Activated naive CD8-positive, alpha-beta T cell (primary cell): ENCODE measurements around the gene CCL1.

Experiments
- H3K27ac Mint-ChIP-seq: one replicate; pipeline ENCODE4 v1.8.0; 2021; ENCODE audit warnings: mixed read lengths
- H3K27me3 Mint-ChIP-seq: one replicate; pipeline ENCODE4 v1.8.0; 2021; ENCODE audit warnings: mixed read lengths
- H3K36me3 Mint-ChIP-seq: one replicate; pipeline ENCODE4 v1.8.0; 2021; ENCODE audit warnings: mixed read lengths
- H3K4me1 Mint-ChIP-seq: one replicate; pipeline ENCODE4 v1.8.0; 2021; ENCODE audit warnings: low read depth, mixed read lengths
- H3K4me3 Mint-ChIP-seq: one replicate; pipeline ENCODE4 v1.8.0; 2021; ENCODE audit warnings: mild to moderate bottlenecking, mixed read lengths
- H3K9me3 Mint-ChIP-seq: one replicate; pipeline ENCODE4 v1.8.0; 2021; ENCODE audit warnings: low read depth, mixed read lengths

The CCL1 gene

GRCh38 chr17:34370997-34371395 lies 8.0 kb upstream of the CCL1 start:
- Mint-ChIP-seq H3K4me3 (no peak overlapping the region), H3K27me3 (peaks cover 3% of the 10 kb centered on the region), H3K4me1 (peaks cover 3% of the 10 kb centered on the region), H3K27ac (no peak overlapping the region), H3K36me3 (no peaks in the 10 kb centered on the region), H3K9me3 (no peaks in the 10 kb centered on the region)

- Mint-ChIP-seq H3K27ac (no peak overlapping the region), H3K27me3 (no peaks in the 10 kb centered on the region), H3K4me3 (no peak overlapping the region), H3K36me3 (no peaks in the 10 kb centered on the region), H3K9me3 (no peaks in the 10 kb centered on the region), H3K4me1 (peaks cover 7% of the 10 kb centered on the region)
These were observed 7.5 kb upstream of the CCL1 start for GRCh38 chr17:34370376-34370996.

- H3K27me3 Mint-ChIP-seq: no peaks in the 10 kb centered on the region
- H3K4me1 Mint-ChIP-seq: peaks cover 14% of the 10 kb centered on the region
- no peaks in the 10 kb centered on the region for H3K9me3 Mint-ChIP-seq
- H3K27ac Mint-ChIP-seq: no peak overlapping the region
- H3K4me3 Mint-ChIP-seq: no peak overlapping the region
- H3K36me3 Mint-ChIP-seq: no peaks in the 10 kb centered on the region
These were observed 6.5 kb upstream of the CCL1 start for GRCh38 chr17:34369571-34369970.

- no peaks in the 10 kb centered on the region for H3K27me3 Mint-ChIP-seq
- no peaks in the 10 kb centered on the region for H3K9me3 Mint-ChIP-seq
- no peak overlapping the region for H3K27ac Mint-ChIP-seq
- no peak overlapping the region for H3K4me3 Mint-ChIP-seq
- H3K36me3 Mint-ChIP-seq: no peaks in the 10 kb centered on the region
- peaks cover 14% of the 10 kb centered on the region for H3K4me1 Mint-ChIP-seq
These were observed 6.0 kb upstream of the CCL1 start for GRCh38 chr17:34368946-34369500.

DNA sequence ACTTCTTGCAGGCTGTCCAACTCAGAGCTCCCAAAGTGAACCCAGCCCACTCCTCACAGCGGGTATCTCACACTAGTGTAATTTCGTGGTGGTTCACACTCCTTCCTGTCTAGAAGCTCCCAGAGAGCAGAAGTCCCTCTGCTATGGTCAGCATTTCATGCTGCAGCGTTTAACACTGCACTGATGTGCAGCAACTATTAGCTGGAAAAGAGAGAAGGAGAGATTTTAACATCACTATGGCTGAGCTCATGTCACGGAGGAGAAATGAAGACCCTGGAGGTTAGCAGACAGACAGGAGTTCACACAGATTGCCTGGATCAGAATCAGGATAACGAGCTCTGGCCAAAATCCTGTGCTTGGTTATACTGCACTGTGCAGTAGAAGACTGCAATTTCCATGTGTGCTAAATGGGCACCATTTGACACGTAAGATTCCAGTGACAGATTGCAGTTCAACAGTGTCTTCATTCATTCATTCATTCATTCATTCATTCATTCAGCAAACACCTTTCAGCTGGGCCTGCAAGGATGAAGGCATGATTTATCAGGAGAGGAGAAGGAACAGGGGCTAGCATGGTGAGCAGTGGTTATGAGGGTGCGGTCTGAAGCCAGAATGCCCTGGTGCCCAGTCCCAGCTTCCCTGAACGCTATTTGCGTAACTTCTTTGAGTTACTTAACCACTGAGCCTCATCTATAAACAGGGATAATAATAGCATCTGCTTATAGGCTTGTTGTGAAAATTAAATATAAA lies 5.3 kb upstream of the CCL1 start:
- H3K4me1 Mint-ChIP-seq: peaks cover 14% of the 10 kb centered on the region
- H3K4me3 Mint-ChIP-seq: no peak overlapping the region
- H3K9me3 Mint-ChIP-seq: no peaks in the 10 kb centered on the region
- H3K27me3 Mint-ChIP-seq: no peaks in the 10 kb centered on the region
- H3K36me3 Mint-ChIP-seq: no peaks in the 10 kb centered on the region
- H3K27ac Mint-ChIP-seq: no peak overlapping the region

GRCh38 chr17:34367486-34368195 lies 4.6 kb upstream of the CCL1 start:
- H3K4me1 Mint-ChIP-seq: peaks cover 14% of the 10 kb centered on the region
- H3K4me3 Mint-ChIP-seq: no peak overlapping the region
- H3K27me3 Mint-ChIP-seq: no peaks in the 10 kb centered on the region
- no peaks in the 10 kb centered on the region for H3K36me3 Mint-ChIP-seq
- H3K9me3 Mint-ChIP-seq: no peaks in the 10 kb centered on the region
- no peak overlapping the region for H3K27ac Mint-ChIP-seq

GRCh38 chr17:34366529-34367107 lies 3.6 kb upstream of the CCL1 start:
- no peaks in the 10 kb centered on the region for H3K27me3 Mint-ChIP-seq
- H3K27ac Mint-ChIP-seq: no peak overlapping the region
- H3K4me1 Mint-ChIP-seq: peaks cover 14% of the 10 kb centered on the region
- H3K36me3 Mint-ChIP-seq: no peaks in the 10 kb centered on the region
- no peak overlapping the region for H3K4me3 Mint-ChIP-seq
- H3K9me3 Mint-ChIP-seq: no peaks in the 10 kb centered on the region

DNA sequence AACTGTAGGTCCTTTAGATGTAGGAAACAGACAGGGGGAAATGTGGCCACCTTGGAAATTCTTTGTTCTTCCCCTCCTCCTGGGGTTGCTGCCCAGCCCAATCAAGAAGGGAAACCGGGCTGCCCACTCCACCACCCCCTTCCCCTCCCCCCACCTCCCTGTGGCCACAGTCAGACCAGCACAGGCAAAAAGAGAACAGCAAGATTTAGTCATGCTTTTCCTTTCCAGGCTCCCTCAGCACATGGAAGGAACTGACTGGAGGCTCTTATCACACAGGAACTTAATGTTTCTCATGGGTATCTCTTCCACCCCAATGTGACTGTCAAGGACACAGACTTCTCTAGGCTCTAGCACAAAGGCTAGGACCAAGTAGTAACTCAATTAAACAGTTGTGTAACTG lies 3.0 kb upstream of the CCL1 start:
- Mint-ChIP-seq H3K4me1 (peaks cover 15% of the 10 kb centered on the region), H3K9me3 (no peaks in the 10 kb centered on the region), H3K4me3 (no peak overlapping the region), H3K27me3 (no peaks in the 10 kb centered on the region), H3K36me3 (no peaks in the 10 kb centered on the region), H3K27ac (no peak overlapping the region)

- H3K9me3 Mint-ChIP-seq: no peaks in the 10 kb centered on the region
- no peaks in the 10 kb centered on the region for H3K36me3 Mint-ChIP-seq
- no peaks in the 10 kb centered on the region for H3K27me3 Mint-ChIP-seq
- H3K4me1 Mint-ChIP-seq: peaks cover 17% of the 10 kb centered on the region
- no peak overlapping the region for H3K4me3 Mint-ChIP-seq
- H3K27ac Mint-ChIP-seq: no peak overlapping the region
These were observed 2.3 kb upstream of the CCL1 start for GRCh38 chr17:34365340-34365739.

- H3K4me3 Mint-ChIP-seq: no peak overlapping the region
- no peaks in the 10 kb centered on the region for H3K27me3 Mint-ChIP-seq
- H3K36me3 Mint-ChIP-seq: no peaks in the 10 kb centered on the region
- H3K4me1 Mint-ChIP-seq: peaks cover 17% of the 10 kb centered on the region
- no peak overlapping the region for H3K27ac Mint-ChIP-seq
- H3K9me3 Mint-ChIP-seq: no peaks in the 10 kb centered on the region
These were observed 1.7 kb upstream of the CCL1 start for GRCh38 chr17:34364751-34365150.

DNA sequence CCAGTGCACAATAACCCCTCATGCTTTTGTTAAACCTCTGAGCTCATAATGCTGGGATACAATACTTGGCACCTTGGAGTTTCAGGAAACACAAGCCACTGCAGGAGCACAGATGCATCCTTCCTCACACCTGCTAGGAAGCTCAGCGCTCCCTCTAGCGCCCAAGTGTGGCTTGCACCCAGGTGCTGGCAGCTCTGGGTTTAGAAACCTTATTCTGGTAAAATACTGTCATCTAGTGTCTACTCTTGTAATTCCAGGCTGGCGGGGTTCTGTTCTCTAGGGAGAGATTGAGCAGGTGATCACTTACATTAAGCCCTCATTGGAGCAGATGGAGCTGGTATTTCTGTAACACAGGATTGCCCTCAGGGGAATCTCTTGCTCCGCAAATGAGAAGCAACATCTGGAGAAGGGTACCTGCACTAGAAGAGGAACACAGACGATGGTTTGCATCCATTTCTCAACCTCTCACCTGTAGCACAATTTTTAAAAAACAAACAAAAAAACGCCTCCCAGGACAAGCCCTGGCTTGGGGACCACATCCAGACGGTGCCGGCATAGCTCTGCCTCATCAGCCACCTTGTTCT lies 1.5 kb downstream of the CCL1 start:
- H3K9me3 Mint-ChIP-seq: no peaks in the 10 kb centered on the region
- no peak overlapping the region for H3K4me3 Mint-ChIP-seq
- H3K27ac Mint-ChIP-seq: no peak overlapping the region
- H3K36me3 Mint-ChIP-seq: no peaks in the 10 kb centered on the region
- peaks cover 2% of the 10 kb centered on the region for H3K27me3 Mint-ChIP-seq
- peaks cover 17% of the 10 kb centered on the region for H3K4me1 Mint-ChIP-seq

GRCh38 chr17:34360601-34361270 lies 2.3 kb downstream of the CCL1 start:
- Mint-ChIP-seq H3K27ac (no peak overlapping the region), H3K9me3 (no peaks in the 10 kb centered on the region), H3K4me1 (peaks cover 13% of the 10 kb centered on the region), H3K36me3 (no peaks in the 10 kb centered on the region), H3K4me3 (no peak overlapping the region), H3K27me3 (peaks cover 2% of the 10 kb centered on the region)

DNA sequence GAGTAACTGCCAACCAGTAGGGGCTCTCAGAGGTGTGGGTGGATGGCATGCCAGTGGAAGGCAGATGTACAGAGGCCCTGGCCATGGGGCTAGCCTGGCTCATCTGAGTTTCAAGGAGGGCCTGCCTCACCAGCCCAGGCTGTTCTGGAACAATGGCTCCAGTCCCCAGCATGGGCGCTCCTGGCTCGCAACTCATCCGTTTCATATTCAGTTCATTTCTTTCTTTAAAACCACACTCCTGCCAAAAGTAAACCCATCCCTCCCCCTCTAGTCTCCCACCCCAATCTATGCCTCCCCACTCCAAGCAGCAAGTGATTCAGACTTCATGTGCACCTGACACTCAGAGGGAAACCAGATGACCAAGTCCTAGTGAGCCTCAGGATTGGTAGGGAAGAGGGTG lies 4.4 kb downstream of the CCL1 start:
- Mint-ChIP-seq H3K27ac (no peak overlapping the region), H3K9me3 (no peaks in the 10 kb centered on the region), H3K27me3 (peaks cover 2% of the 10 kb centered on the region), H3K4me1 (peaks cover 3% of the 10 kb centered on the region), H3K36me3 (no peaks in the 10 kb centered on the region), H3K4me3 (no peak overlapping the region)

- H3K4me3 Mint-ChIP-seq: no peak overlapping the region
- H3K36me3 Mint-ChIP-seq: no peaks in the 10 kb centered on the region
- no peak overlapping the region for H3K27ac Mint-ChIP-seq
- no peaks in the 10 kb centered on the region for H3K9me3 Mint-ChIP-seq
- H3K27me3 Mint-ChIP-seq: peaks cover 2% of the 10 kb centered on the region
- peaks cover 3% of the 10 kb centered on the region for H3K4me1 Mint-ChIP-seq
These were observed 5.6 kb downstream of the CCL1 start for GRCh38 chr17:34357398-34357797.
